HFF-Myc (cell line): ENCODE results near the gene THRA.

Experiments
- DNase-seq: peaks from one replicate; pipeline ENCODE4 v3.0.0-alpha.2; 2011; ENCODE audit warnings: low read depth; ENCODE audit errors: extremely low read depth
- H3K4me3 ChIP-seq: replicated peaks from 2 replicates; pipeline ENCODE4 v1.5.1; 2011; ENCODE audit warnings: low read depth, mild to moderate bottlenecking, control low read depth, low read length
- TF ChIP-seq, protein P1 (sequence below): IDR thresholded peaks from 2 replicates; pipeline ENCODE4 v1.5.1; 2012; ENCODE audit warnings: mild to moderate bottlenecking, low read depth, low read length, control low read depth; ENCODE audit errors: missing control alignments

The THRA gene

DNA sequence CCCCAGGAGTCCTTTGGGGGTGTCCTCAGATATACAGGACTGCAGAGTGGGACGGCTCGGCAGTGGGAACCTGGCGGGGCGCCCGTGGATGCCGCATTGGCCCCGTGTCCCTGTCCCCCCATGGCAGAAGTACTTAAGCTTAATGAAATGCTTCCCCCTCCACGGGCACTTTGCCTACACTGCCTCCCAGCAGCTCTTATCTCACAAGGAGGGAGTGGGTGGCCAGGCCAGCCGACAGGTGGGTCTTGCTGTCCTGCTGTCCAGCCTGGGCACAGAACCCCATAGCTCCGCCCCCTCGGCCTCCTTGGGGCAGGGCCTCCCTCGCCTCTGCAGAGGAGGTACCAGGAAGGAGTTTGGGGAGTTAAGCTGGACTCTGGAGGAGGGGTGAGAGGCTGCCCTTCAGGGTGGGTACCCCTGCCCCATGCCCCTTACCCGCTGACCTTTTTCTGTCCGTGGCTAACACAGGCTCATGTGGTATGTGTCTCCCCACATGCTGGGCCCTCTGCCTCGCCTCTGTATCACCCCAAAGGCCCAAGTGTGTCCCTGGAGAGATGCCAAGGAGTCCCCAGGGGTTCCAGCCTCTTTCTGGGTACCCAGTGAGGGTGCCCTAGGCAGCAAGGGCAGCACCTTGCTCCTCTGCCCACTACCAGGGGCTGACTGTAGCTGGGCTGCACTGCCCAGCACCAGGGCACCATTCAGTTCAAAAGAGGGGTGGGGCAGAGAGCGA lies 8.7 kb downstream of the THRA start:
- TF ChIP-seq, protein P1, sequence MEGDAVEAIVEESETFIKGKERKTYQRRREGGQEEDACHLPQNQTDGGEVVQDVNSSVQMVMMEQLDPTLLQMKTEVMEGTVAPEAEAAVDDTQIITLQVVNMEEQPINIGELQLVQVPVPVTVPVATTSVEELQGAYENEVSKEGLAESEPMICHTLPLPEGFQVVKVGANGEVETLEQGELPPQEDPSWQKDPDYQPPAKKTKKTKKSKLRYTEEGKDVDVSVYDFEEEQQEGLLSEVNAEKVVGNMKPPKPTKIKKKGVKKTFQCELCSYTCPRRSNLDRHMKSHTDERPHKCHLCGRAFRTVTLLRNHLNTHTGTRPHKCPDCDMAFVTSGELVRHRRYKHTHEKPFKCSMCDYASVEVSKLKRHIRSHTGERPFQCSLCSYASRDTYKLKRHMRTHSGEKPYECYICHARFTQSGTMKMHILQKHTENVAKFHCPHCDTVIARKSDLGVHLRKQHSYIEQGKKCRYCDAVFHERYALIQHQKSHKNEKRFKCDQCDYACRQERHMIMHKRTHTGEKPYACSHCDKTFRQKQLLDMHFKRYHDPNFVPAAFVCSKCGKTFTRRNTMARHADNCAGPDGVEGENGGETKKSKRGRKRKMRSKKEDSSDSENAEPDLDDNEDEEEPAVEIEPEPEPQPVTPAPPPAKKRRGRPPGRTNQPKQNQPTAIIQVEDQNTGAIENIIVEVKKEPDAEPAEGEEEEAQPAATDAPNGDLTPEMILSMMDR, result no peak
- H3K4me3 ChIP-seq, result no peak overlapping the region
- DNase-seq, result no peak

DNA sequence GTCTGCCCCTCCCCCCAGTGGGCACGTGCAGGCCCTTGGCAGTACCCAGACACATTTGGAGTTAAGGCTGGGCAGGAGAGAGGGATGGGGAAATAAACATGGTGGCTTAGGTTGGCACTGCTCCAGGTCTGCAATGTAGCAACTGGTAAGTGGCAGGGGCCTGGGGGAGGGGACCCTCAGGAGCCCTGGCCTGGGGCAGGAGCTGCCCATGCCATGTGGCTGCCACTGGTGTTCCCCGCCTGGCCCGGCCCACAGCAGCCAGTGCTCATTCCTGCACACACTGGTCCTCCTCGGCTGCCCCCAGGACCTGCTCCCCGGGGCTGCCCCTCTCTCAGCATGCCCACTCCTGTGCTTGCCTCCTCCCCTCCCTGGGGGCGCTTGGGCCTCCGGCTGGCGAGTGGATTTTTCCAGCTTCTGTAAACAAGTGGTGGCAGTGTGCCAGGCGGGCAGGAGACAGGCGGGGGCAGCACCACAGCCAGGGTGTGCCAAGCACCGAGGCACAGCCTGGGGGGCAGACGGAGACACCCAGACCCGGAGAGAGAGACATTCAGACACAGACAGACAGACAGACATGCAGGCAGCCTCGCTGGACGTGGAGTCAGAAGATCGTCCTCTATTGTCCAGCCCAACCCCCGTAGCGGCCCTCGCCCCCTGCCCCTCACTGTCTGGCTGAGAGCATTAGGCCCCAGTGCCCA lies 9.4 kb downstream of the THRA start:
- H3K4me3 ChIP-seq, result no peak overlapping the region
- TF ChIP-seq, protein P1, result no peak
- DNase-seq, result no peak

DNA sequence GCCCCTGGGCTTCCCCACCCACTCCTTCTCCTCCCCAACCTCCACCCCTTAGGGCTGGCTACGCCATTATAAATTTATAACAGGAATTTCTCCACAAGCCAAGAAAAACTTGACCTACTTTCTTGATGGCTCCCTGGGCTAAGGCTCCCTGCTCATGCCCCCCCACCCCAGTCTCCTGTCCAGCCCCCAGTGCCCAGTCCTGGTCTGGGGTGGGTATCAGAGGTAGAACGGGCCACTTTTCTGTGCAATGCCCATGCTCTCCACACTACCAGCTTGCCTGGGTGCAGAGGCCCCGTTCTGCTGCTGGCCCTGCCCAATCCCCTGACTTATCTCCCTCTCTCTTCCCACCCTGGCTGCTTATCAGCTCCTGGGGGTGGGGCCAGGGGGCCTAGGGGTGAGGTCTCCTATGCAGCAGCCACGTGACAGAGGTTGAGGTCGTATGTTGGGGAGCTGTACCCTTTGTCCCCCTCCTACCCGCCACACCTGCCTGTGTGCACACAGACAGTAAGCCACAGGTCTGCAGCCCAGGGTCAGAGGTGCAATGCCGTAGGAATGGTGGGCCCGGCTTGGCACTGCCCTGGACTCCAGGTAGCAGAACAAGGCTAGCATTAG lies 10.1 kb downstream of the THRA start:
- H3K4me3 ChIP-seq, result no peak overlapping the region
- no peak for DNase-seq
- TF ChIP-seq, protein P1, result no peak

DNA sequence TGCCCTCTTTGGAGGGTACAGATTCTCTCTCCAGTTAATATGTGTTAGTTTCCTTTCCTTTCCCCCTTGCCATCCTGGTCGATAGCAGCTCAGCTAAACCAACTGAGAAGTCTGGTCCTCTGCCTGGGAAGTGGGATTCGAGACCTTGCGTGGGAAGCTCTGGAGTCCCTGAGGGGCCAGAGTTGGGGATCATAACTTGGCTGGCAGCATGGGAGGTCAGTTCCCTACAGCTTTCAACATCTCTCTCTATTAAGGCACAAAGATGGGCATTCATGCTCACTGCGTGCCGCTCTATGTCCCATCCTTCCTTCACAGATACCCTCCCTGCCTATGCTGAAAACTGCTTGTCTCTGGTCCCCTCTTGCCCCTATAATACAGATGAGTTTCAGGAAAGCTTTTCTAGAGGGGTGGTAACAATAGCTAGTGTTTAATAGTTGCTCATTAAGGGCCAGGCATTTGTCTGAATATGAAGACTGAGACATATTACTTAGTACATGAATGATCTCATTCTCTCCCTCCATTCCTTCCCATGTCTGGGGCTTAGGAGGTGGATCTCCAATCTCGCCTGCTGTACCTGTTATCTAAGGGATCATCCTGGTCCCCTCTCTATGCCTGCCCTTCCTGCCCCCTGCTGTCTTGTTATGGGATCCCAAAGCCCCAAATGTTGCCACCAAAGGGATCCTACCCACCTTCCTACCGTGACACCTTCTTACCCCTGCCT lies 10.8 kb downstream of the THRA start:
- H3K4me3 ChIP-seq, result no peak overlapping the region
- no peak for DNase-seq
- TF ChIP-seq, protein P1, result no peak

DNA sequence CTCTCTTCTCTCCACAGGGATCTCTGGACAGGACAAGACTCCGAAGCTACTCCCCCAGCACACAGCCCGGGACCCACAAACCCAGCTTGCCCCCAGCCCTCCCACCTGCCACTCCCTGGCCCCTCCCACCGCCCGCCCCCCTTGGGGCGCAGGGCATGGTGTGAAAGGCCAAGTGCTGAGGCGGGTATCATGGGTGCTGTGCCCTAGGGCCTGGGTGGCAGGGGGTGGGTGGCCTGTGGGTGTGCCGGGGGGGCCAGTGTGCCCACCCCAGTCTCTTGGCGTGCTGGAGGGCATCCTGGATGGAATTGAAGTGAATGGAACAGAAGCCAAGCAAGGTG lies 11.4 kb downstream of the THRA start:
- TF ChIP-seq, protein P1, result no peak
- H3K4me3 ChIP-seq, result no peak overlapping the region
- no peak for DNase-seq

DNA sequence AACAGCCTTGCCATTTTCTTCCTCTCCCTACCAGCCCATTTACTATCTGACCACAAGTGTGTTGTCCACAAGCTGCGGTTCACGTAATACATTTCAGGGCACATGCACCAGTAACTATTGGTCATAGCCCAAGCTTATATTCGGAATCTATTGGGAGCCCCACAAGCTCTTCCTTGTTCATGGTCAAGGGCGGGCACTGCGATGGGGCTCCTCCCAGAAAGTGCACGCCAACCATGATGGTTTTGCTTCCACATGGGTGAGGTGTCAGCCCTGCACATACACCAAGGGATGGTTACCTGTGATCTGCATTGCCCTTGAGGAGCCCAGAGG lies 12.1 kb downstream of the THRA start:
- no peak for DNase-seq
- H3K4me3 ChIP-seq, result no peak overlapping the region
- TF ChIP-seq, protein P1, result no peak
